ENCODE data around the gene CAPN14. TPM values are rescaled to one million over a fixed set of nuclear protein-coding genes. Genes with fewer than 3 reads are reported as not detected.

Gene CAPN14
- total and polyA plus RNA-seq, 2 of the 4 experiments (the other 2 are of a cell fraction), result under 0.01 to 0.09 TPM

DNA sequence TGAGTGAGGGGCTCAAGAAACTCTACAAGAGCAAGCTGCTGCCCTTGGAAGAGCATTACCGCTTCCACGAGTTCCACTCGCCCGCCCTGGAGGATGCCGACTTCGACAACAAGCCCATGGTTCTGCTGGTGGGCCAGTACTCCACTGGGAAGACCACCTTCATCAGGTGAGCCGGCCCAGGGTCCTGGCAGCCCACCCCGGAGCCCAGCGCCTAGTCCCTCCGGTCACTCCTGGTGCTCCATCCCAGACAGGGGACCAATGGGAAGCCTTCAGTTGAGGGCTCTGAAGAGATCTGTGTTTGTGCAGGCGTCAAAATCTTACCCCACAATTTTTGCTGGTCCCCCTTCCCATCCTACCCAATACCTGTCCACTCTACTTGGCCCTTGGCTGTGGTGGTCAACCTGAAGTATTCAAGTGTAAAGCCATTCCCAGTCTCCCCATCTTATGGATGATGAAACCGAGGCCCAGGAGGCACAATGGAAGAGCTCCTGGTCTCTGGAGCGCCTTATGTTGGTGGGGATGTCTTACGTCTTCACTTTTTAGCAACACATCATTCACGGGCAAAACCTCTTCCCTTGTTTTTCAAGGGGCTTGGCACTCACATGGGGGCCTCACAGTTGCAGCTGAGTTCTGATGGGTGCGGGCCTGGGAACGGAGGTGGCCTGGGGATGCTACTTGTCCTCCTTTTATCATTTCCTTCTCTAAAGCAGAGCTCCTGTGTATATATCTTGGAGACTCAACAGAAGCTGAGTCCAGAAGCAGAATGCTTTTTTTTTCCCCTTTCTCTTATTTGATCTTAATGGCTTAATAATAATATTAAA lies 17.6 kb upstream of the CAPN14 start:
- intact Hi-C loops (cut with micrococcal nuclease) (loop anchor here (1.0 to 5.0 kb wide), 3 partner anchors 83 to 287 kb away; no protein-coding TSS in a partner anchor), dilution Hi-C loops (cut with HindIII; ENCODE audit: low sequenced_read_pairs, unreplicated experiment) (no loop called here)
- POLR2A ChIA-PET (ENCODE audit: unreplicated experiment), result no interaction called here
- no peak for TF ChIP-seq POLR2A (IDR thresholded peaks at IDR 0.05; ENCODE audit: low read depth, low read length)
- TF ChIP-seq ELK1 (IDR thresholded peaks at IDR 0.05; ENCODE audit: borderline replicate concordance, low read depth, low read length), result no peak
- TF ChIP-seq, protein P1, sequence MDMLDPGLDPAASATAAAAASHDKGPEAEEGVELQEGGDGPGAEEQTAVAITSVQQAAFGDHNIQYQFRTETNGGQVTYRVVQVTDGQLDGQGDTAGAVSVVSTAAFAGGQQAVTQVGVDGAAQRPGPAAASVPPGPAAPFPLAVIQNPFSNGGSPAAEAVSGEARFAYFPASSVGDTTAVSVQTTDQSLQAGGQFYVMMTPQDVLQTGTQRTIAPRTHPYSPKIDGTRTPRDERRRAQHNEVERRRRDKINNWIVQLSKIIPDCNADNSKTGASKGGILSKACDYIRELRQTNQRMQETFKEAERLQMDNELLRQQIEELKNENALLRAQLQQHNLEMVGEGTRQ (IDR thresholded peaks at IDR 0.05; ENCODE audit: low read depth, low read length), result no peak
- no peak for TF ChIP-seq CEBPB (IDR thresholded peaks at IDR 0.05; ENCODE audit: low read depth, low read length)
- TF ChIP-seq RAD21 (IDR thresholded peaks at IDR 0.05; ENCODE audit: low read length), result no peak
- TF ChIP-seq CHD1 (IDR thresholded peaks at IDR 0.05; ENCODE audit: low read depth, low read length), result no peak
- TF ChIP-seq MAFK (IDR thresholded peaks at IDR 0.05; ENCODE audit: low read depth, low read length), result no peak
- TF ChIP-seq, protein P2, sequence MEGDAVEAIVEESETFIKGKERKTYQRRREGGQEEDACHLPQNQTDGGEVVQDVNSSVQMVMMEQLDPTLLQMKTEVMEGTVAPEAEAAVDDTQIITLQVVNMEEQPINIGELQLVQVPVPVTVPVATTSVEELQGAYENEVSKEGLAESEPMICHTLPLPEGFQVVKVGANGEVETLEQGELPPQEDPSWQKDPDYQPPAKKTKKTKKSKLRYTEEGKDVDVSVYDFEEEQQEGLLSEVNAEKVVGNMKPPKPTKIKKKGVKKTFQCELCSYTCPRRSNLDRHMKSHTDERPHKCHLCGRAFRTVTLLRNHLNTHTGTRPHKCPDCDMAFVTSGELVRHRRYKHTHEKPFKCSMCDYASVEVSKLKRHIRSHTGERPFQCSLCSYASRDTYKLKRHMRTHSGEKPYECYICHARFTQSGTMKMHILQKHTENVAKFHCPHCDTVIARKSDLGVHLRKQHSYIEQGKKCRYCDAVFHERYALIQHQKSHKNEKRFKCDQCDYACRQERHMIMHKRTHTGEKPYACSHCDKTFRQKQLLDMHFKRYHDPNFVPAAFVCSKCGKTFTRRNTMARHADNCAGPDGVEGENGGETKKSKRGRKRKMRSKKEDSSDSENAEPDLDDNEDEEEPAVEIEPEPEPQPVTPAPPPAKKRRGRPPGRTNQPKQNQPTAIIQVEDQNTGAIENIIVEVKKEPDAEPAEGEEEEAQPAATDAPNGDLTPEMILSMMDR (conservative IDR thresholded peaks at IDR 0.05; ENCODE audit: low read depth, low read length), result no peak
- TF ChIP-seq RCOR1 (IDR thresholded peaks at IDR 0.05; ENCODE audit: insufficient replicate concordance, low read length), result no peak
- TF ChIP-seq SMC3 (IDR thresholded peaks at IDR 0.05; ENCODE audit: low read depth, low read length), result no peak
- TF ChIP-seq NFE2L2 (IDR thresholded peaks at IDR 0.05; ENCODE audit: low read depth, low read length), result no peak
- TF ChIP-seq RFX5 (IDR thresholded peaks at IDR 0.05; ENCODE audit: low read depth, low read length), result no peak
- no peak for TF ChIP-seq MAZ (IDR thresholded peaks at IDR 0.05; ENCODE audit: borderline replicate concordance, low read depth, low read length)

More for the DNA sequence above, 17.6 kb upstream of the CAPN14 start:
- in situ Hi-C loops (cut with MboI; ENCODE audit: low sequenced_read_pairs), result loop anchor here (5.0 kb wide), 1 partner anchor 102 kb away; no protein-coding TSS in a partner anchor
- Histone ChIP-seq H2AFZ (replicated peaks; ENCODE audit: low read length, poor library complexity) (peak overlapping the region; percentile 86), H3K4me3 (ENCODE audit: insufficient read depth, low read depth, low read length) (peak overlapping the region; percentile 76), H2AK9ac (replicated peaks; ENCODE audit: low read depth, low read length, poor library complexity) (peak overlapping the region; percentile 90), H4K5ac (ENCODE audit: low read depth, low read length) (peak overlapping the region; percentile 22; the same call in 1 of the 2 replicates), H3K9ac (ENCODE audit: low read depth, low read length) (peak overlapping the region; percentile 70), H2BK15ac (ENCODE audit: low read depth, low read length) (no peak overlapping the region; the same call in 2 of the 3 replicates), H4K8ac (ENCODE audit: low read depth in 2 of 2, low read length in 2 of 2) (peak overlapping the region; percentile 59 to 87; a peak in 2 of 4 replicates), H4K20me1 (ENCODE audit: insufficient read depth, low read length) (peaks cover 18% of the 10 kb centered on the region), H2BK5ac (ENCODE audit: low read depth, low read length, poor library complexity, severe bottlenecking) (no peak overlapping the region), H3K4me1 (ENCODE audit: control insufficient read depth, insufficient read depth, low read length) (peaks cover 8% of the 10 kb centered on the region; the same call in 1 of the 2 replicates), H2BK20ac (ENCODE audit: low read depth, low read length) (no peak overlapping the region), H2AK5ac (ENCODE audit: low read depth, low read length) (peak overlapping the region; percentile 75; the same call in 1 of the 2 replicates), H3K4ac (ENCODE audit: low read depth, low read length) (peak overlapping the region; percentile 48; the same call in 1 of the 2 replicates), H3K18ac (ENCODE audit: low read depth, low read length) (no peak overlapping the region), H3K14ac (replicated peaks; ENCODE audit: low read depth, low read length) (peak overlapping the region; percentile 43; the same call in 1 of the 2 replicates), H4K91ac (ENCODE audit: insufficient read depth, low read depth, low read length) (0 out of 2 replicates have a peak overlapping the region, but pooled peaks have one; percentile 58), H3K79me1 (ENCODE audit: low read depth in 1 of 2, low read length in 2 of 2) (peaks cover 12 to 41% of the 10 kb centered on the region in 2 experiments), H3K23ac (ENCODE audit: low read depth, low read length) (peak overlapping the region; percentile 28; the same call in 1 of the 2 replicates), H3K27ac (ENCODE audit: insufficient read depth, low read length) (peak overlapping the region; percentile 56), H3K9me3 (ENCODE audit: control insufficient read depth, insufficient read depth, low read length) (no peaks in the 10 kb centered on the region), H3K56ac (ENCODE audit: extremely low read depth, insufficient read depth, low read length) (peak overlapping the region; percentile 27; the same call in 1 of the 2 replicates), H2BK120ac (ENCODE audit: low read depth, low read length) (peak overlapping the region; percentile 16; the same call in 1 of the 2 replicates), H3K27me3 (ENCODE audit: control insufficient read depth, insufficient read depth, low read length) (peaks cover 3% of the 10 kb centered on the region; the same call in 1 of the 2 replicates), H3K36me3 (ENCODE audit: control insufficient read depth, insufficient read depth, low read length) (no peaks in the 10 kb centered on the region), H3K9me1 (ENCODE audit: insufficient read depth, low read length) (peaks cover 18% of the 10 kb centered on the region; the same call in 1 of the 2 replicates), H3K4me2 (ENCODE audit: low read depth, low read length) (peak overlapping the region; percentile 67)
- no TSS peak for BruUV-seq (replicated peaks)
- 19% methylated on average over 3 of the region's 17 CpGs; no CpG with 5 or more reads in 1 of the 2 experiments for WGBS, 2 experiments (ENCODE audit: extremely low coverage in 2 of 2, insufficient read length in 1 of 2)
- DNase-seq (no peak), ATAC-seq (ENCODE audit: low read depth) (no peak)
- CTCF ChIA-PET, result interaction anchor here (0.8 to 1.1 kb wide), 3 partner anchors 98 to 523 kb away, joined by 4 to 7 read pairs (median 4); no protein-coding TSS in a partner anchor
